Gastroesophageal sphincter (tissue), 4 donors: ENCODE results near the gene LASP1NB.
"Not testable (repeated sequence)": the region's sequence is repeated elsewhere in the genome, so short reads cannot be mapped to it uniquely, and the experiment has no call there.

ENCODE experiments used
- ATAC-seq: fragments of 150-250 bp; one replicate; pipeline ENCODE4 v1.9.1; 2016; ENCODE audit warnings: mild to moderate bottlenecking, moderate library complexity
- H3K27ac ChIP-seq, 4 donors: fragments of 200-600 bp; sonication (generic) in 3 of 4; 1 replicate in 3 of 4; 2 replicates in 1 of 4; pipeline ENCODE4 v1.5.1; 2016 to 2019
- H3K27me3 ChIP-seq: fragments of 200-600 bp; sonication (generic); one replicate; pipeline ENCODE4 v1.5.1; 2019
- H3K36me3 ChIP-seq, 2 donors: fragments of 200-600 bp; sonication (generic); one replicate each; pipeline ENCODE4 v1.5.1; 2019; ENCODE audit warnings: control low read depth in 1 of 2
- H3K4me1 ChIP-seq, 3 donors: fragments of 200-600 bp; sonication (generic); 1 replicate in 2 of 3; 2 replicates in 1 of 3; pipeline ENCODE4 v1.5.1; 2016 to 2019; ENCODE audit warnings: control low read depth in 2 of 3
- H3K4me3 ChIP-seq, 2 donors: fragments of 200-600 bp; sonication (generic); one replicate each; pipeline ENCODE4 v1.5.1; 2019; ENCODE audit warnings: mild to moderate bottlenecking in 1 of 2, moderate library complexity in 1 of 2
- H3K9me3 ChIP-seq, 3 donors: fragments of 200-600 bp; sonication (generic); one replicate each; pipeline ENCODE4 v1.5.1; 2017 to 2019; ENCODE audit warnings: control low read depth in 2 of 3
- CTCF ChIP-seq, 4 experiments: fragments of 200-600 bp in 2 of 4; fragments of 450-650 bp in 2 of 4; sonication (generic) in 1 of 4; IDR thresholded peaks; one replicate each; pipeline ENCODE4 v1.5.1; 2017 to 2019; ENCODE audit warnings: antibody characterized with exemption in 4 of 4, mild to moderate bottlenecking in 2 of 4, moderate library complexity in 2 of 4
- EP300 ChIP-seq: sonication (generic); formaldehyde crosslinking; IDR thresholded peaks from one replicate; pipeline ENCODE4 v1.6.1; 2017; ENCODE audit warnings: antibody characterized with exemption, mild to moderate bottlenecking
- POLR2A ChIP-seq, 2 donors: fragments of 450-650 bp; IDR thresholded peaks; one replicate each; pipeline ENCODE4 v1.6.1; 2017; ENCODE audit warnings: antibody characterized with exemption in 2 of 2, mild to moderate bottlenecking in 2 of 2, moderate library complexity in 1 of 2
- POLR2AphosphoS5 ChIP-seq: sonication (generic); formaldehyde crosslinking; IDR thresholded peaks from one replicate; pipeline ENCODE4 v1.6.1; 2017; ENCODE audit warnings: antibody characterized with exemption
- WGBS, 2 donors: methylation state at CpG; one replicate each; pipeline ENCODE4 v1.1.5; 2018; ENCODE audit warnings: low coverage in 1 of 2; 5-methylcytosine and 5-hydroxymethylcytosine counted together

LASP1NB gene

GRCh38 chr17:38942696-38943334 lies 17.4 kb downstream of the LASP1NB start:
- TF ChIP-seq CTCF (IDR thresholded peaks at IDR 0.05) (no peak), EP300 (no peak), POLR2A (IDR thresholded peaks at IDR 0.05) (no peak), POLR2AphosphoS5 (no peak)
- H3K4me3 ChIP-seq, result no peak overlapping the region
- peak overlapping the region in 1 of 4 donors; percentile 31 for H3K27ac ChIP-seq
- no peak for ATAC-seq
- H3K9me3 ChIP-seq, result no peaks in the 10 kb centered on the region
- no peaks in the 10 kb centered on the region for H3K27me3 ChIP-seq
- no peaks in the 10 kb centered on the region for H3K36me3 ChIP-seq
- WGBS, 2 donors, result 25 to 37% methylated on average over 4 of the region's 4 CpGs
- peaks cover 0 to 17% (median 0%) of the 10 kb centered on the region in 3 donors for H3K4me1 ChIP-seq

- TF ChIP-seq POLR2AphosphoS5 (no peak), POLR2A (IDR thresholded peaks at IDR 0.05) (no peak), EP300 (no peak), CTCF (IDR thresholded peaks at IDR 0.05) (no peak)
- no peaks in the 10 kb centered on the region for H3K27me3 ChIP-seq
- no peak overlapping the region for H3K4me3 ChIP-seq
- H3K9me3 ChIP-seq, result no peaks in the 10 kb centered on the region
- no peaks in the 10 kb centered on the region for H3K36me3 ChIP-seq
- peaks cover 0 to 17% (median 0%) of the 10 kb centered on the region in 3 donors for H3K4me1 ChIP-seq
- ATAC-seq, result no peak
- H3K27ac ChIP-seq, result no peak overlapping the region
- WGBS, 2 donors, result 31 to 44% methylated on average over 2 to 4 of the region's 8 CpGs
Observed at GRCh38 chr17:38943607-38944006, 18.2 kb downstream of the LASP1NB start.

- Histone ChIP-seq H3K27me3 (no peaks in the 10 kb centered on the region), H3K4me3 (no peak overlapping the region), H3K4me1 (peaks cover 0 to 17% (median 0%) of the 10 kb centered on the region in 3 donors), H3K9me3 (no peaks in the 10 kb centered on the region), H3K27ac (no peak overlapping the region), H3K36me3 (no peaks in the 10 kb centered on the region)
- ATAC-seq, result no peak
- WGBS, 2 donors, result 100% methylated on average over 1 to 2 of the region's 2 CpGs
- TF ChIP-seq CTCF (IDR thresholded peaks at IDR 0.05) (no peak), EP300 (no peak), POLR2AphosphoS5 (no peak)
Observed at GRCh38 chr17:38947189-38947588, 21.8 kb downstream of the LASP1NB start.

- WGBS, 2 donors, result 90 to 93% methylated on average over 2 to 6 of the region's 7 CpGs
- not testable (repeated sequence) for H3K36me3 ChIP-seq, H3K4me3 ChIP-seq, H3K27ac ChIP-seq, H3K27me3 ChIP-seq, H3K9me3 ChIP-seq, H3K4me1 ChIP-seq, ATAC-seq
Observed at GRCh38 chr17:38953800-38954199, 28.4 kb downstream of the LASP1NB start.

GRCh38 chr17:38958326-38958725 lies 32.9 kb downstream of the LASP1NB start:
- H3K4me1 ChIP-seq, result peaks cover 0 to 14% (median 0%) of the 10 kb centered on the region in 3 donors
- H3K27me3 ChIP-seq, result no peaks in the 10 kb centered on the region
- no peaks in the 10 kb centered on the region for H3K36me3 ChIP-seq
- no peak overlapping the region for H3K4me3 ChIP-seq
- ATAC-seq, result no peak
- peak overlapping the region in 3 of 4 donors; percentile 60 to 68 (median 66) for H3K27ac ChIP-seq
- 0% methylated on average over 1 of the region's 1 CpG for WGBS, 2 donors
- TF ChIP-seq POLR2AphosphoS5 (no peak), CTCF (IDR thresholded peaks at IDR 0.05) (no peak), POLR2A (IDR thresholded peaks at IDR 0.05) (no peak), EP300 (no peak)
- no peaks in the 10 kb centered on the region for H3K9me3 ChIP-seq
